ENCODE measurements around the gene SYT9. TPM values are rescaled to one million over a fixed set of nuclear protein-coding genes. Genes with fewer than 3 reads are reported as not detected.
"Not testable (repeated sequence)": the region's sequence is repeated elsewhere in the genome, so short reads cannot be mapped to it uniquely, and the experiment has no call there.

Gene SYT9
- polyA plus RNA-seq, 1 donor = 5.0 TPM

GRCh38 chr11:7335442-7335841, 83.7 kb downstream of the SYT9 start:
- not testable (repeated sequence) for DNase-seq

DNA sequence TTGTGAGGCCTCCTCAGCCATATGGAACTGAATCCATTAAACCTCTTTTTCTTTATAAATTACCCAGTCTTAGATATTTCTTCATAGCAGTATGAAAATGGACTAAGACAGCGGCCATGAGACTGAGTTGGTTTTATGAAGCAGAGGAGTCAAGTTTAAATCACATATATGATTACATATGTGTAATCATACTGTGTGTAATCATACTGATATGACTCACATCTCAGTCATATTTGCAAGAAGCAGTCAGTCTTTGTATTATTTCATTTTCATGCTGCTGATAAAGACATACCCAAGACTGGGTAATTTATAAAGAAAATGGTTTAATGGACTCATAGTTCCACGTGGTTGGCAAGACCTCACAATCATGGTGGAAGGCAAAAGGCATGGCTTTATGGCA, 89.8 kb downstream of the SYT9 start:
- no peak for DNase-seq

- no peak for DNase-seq
These were observed 96.1 kb downstream of the SYT9 start for GRCh38 chr11:7347611-7348431.

DNA sequence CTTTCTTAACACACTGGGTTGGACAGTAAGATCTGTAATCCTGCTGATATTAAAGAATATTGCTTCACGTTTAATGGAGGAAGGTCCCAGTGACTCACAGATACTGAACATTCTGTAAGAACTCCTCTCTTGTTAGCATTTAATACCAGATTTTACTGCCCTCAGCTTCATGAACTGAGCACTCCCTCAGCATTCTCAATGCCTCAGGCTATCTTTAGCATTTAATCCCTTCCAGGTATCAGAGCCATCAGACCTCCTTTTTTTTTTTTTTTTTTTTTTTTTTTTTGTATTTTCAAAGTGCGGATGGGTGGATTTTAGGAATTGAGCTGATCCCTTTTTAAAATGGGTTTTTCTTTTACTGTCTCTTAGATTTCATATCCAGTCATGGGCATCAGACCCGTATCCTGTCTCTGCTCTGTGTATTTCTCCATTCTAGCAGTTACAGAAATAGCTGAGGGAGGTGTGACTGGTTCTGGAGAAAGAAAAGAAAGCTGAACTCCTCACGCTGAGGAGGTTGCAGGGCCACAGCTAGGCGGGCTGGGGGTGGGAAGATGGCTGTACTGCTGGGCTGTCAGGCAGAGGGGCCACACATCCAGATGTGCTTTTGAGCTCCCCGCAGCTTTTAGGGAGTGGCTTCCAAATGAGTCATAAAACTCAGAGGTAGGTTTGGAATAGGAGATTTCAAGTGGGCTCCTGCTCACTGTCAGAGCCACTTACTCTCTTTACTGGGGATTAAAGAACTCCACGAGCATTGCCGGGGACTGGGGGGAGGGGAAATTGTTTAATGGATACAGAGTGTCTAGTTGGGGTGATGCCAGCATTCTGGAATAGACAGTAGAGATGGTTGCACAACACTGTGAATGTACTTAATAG, 97.0 kb downstream of the SYT9 start:
- no peak for DNase-seq

- no peak for DNase-seq
These were observed 99.5 kb downstream of the SYT9 start for GRCh38 chr11:7351228-7351627.

GRCh38 chr11:7353100-7353499, 101.4 kb downstream of the SYT9 start:
- DNase-seq = no peak

DNA sequence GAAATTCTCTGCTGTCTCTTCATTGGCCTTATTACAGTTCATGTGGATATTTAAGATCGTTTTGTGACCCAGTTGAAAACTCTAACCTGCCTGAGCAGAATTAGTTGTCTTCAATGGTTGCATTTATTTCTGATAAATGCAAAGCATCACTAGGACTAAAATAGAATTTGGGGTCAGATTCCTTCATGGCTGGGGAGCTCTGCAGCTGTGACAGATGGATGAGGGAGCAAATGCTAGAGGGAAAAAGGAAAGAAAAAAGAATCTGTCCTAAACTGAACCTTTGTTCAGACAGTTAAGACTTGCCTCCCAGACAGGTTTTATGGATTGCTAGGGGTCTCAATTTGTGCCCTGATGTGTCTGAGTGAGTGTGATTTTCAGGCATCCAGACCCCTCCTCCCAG, 113.0 kb downstream of the SYT9 start:
- DNase-seq = no peak

DNA sequence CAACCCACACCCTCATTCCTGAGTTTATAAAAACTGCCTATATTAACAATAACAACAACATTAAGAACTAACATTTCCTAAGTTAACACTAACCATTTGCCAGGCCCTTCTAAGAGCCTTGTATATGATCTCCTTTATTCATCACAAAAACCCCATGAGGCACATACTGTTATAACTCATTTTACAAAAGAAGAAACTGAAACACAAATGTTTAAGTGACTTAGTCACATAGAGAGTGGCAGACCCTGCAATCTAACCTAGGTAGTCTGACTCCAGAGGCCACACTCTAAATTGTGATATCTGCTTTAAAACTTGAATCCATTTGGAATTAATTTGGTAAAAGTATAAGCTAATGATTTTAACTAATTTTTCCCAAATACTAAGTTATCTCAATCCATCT, 116.1 kb downstream of the SYT9 start:
- DNase-seq = no peak

DNA sequence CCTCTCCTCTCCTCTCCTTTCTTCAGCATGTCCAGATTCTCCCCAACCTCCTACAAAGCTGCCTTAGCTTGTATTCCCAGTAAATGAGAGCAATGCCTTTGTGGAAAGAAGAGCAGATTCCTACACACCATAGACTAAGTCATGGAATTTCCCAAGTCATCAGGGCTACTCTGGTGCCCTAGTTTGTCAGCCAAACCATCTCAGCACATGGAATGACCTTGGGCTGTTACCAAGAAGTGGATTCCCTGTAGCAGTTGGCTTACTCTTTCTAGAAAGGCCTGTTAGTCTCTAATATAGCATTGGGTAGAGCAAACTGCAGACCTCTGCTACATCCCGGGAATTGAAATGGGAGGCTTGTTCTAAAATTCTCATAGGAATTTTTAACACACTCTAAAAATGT, 124.7 kb downstream of the SYT9 start:
- no peak for DNase-seq

DNA sequence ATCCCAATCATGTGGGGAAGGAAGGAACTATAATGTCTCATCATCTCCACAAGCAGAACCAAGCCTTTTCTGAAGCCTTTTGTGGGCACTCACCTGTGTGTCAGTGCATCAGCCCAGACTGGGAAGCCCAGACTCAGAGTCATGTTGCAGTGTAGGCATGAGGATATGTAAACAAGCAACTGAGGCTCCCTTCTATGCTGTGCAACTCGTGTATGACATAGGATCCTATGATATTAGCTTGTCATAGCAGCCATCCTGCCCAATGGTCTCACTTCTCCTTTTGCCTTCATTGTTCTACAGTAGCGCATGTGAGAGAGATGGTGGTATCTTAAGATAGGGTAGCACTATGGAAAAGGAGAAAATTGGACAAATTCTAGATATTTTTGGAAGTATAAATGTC, 130.2 kb downstream of the SYT9 start:
- DNase-seq = no peak

- no peak for DNase-seq
These were observed 131.7 kb downstream of the SYT9 start for GRCh38 chr11:7383406-7383805.

DNA sequence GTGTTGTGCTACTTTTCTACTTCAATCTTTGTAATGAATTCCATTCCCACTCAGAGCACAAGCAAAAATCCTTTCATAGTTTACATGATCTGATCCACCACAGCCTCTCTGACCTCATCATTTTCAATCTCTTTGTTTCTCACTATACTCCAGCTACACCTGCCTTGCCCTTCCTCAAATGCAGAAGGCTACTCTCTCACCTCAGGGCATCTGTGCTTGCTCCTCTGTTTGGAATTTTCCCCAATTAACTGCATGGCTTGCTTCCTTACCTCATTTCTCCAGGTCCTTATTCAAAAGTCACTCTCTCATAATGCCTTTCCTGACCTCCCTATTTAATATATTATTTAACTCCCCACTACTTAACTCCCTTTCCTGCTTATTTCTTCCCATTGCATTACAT, 133.0 kb downstream of the SYT9 start:
- DNase-seq = no peak

- no peak for DNase-seq
These were observed 133.8 kb downstream of the SYT9 start for GRCh38 chr11:7385532-7385931.

- DNase-seq = no peak
These were observed 162.5 kb downstream of the SYT9 start for GRCh38 chr11:7413961-7414915.

DNA sequence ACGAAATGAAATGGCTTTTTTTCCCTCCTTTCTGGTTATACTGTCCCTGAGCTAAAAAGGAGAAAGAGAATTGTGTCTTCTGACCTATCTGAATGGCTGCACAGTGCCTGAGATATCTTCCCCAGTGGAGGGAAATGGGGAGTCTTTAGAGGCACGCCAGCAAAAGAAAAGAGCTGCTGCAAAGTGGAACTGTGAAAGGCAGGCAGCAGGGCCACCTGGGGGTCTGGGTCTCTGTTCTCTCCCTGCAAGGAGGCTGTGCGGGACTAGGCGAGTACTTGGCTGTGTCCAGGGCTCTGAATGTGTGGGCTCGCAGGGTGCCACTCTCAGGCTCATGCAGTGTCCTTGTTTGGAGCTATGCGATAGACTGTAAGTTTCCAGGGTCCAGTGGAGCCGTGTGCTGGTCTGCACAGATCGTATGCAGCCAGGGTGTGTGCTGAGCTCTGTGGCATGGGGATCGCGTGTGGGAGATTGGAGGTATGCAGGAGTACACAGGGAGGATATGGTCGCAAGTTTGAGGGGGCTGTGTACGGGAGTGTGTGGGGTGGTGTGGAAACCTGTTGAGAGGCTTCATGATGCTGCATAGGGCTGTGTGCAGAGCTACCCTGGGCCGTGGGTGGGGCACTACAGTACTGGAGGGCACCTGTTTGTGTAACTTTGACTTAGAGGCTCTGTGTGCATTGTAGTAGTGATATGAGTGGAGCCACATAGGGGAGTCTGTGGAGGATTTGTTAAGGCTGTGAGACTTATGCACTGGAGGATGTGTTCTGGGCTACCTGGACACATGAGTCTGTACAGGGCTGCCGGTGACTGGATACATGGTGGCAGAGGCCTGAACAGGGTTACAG, 163.5 kb downstream of the SYT9 start:
- no peak for DNase-seq

GRCh38 chr11:7416080-7416479, 164.4 kb downstream of the SYT9 start:
- no peak for DNase-seq

DNA sequence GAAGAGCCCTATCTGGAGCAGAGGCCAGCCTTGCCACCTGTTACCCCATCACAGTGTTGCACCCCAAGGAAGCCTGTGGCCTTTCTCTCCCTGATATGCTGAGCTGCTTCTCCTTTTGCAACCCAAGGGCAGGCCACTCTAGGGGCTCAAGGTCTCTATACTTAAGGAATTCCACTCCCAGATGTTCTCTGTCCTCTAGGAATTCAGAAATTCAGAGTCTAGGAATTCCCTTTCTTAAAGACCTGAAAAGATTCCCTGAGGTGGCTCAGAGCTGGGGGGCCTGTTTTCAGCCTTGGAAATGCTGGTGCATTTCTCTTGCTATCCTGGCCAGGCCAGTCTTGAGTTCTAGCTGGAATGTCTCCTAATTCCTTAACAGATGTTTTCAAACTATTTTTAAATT, 165.6 kb downstream of the SYT9 start:
- no peak for DNase-seq

DNA sequence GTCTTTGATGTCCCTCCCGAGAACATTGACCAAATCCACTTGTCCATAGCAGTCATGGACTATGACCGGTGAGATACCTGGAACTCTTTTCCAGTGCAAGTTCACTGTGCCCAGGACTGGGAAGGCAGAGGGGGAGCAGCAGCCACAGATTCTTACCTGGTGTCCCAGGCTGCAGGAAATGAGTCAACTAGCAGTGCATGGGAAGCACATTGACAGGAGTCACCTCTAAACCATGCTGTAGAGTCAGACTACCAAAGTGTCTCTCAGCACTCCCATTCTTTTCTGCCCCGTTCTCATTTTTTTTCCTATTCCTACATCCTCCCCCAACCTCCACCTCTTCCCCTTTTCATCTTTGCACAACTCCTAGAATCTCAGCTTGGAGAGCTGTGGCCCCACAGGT, 166.4 kb downstream of the SYT9 start:
- DNase-seq = no peak

GRCh38 chr11:7418906-7419305, 167.2 kb downstream of the SYT9 start:
- no peak for DNase-seq

DNA sequence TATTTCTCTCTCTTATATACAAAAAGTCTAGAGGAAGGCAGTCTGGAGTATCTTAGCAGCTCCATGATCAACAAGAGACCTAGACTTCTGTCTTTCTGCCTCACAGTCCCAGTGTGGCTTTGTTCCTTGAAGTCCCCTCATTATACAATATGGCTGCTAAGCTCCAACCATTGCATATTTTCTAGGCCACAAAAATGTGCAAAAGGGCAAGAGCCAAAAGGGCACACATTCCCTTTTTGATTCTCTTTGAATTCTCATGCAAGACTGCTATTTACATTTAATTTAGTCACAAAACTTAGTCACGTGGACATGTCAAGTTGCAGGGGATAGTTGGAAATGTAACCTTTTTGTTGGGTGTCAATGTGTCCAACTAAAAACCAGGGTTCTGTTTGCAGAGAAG, 169.4 kb downstream of the SYT9 start:
- no peak for DNase-seq
